Transverse colon (tissue), 4 donors: ENCODE measurements around the gene GARNL3. TPM values are rescaled to one million over a fixed set of nuclear protein-coding genes. Genes with fewer than 3 reads are reported as not detected.

Experiments used
- DNase-seq: peaks from one replicate; pipeline ENCODE4 v3.0.0-alpha.2; 2019
- H3K27ac ChIP-seq, 4 donors: fragments of 200-600 bp; sonication (generic); 2 replicates each; pipeline ENCODE4 v1.5.1; 2016 to 2018; ENCODE audit warnings: inconsistent platforms in 4 of 4
- H3K27me3 ChIP-seq: fragments of 200-600 bp; sonication (generic); 2 replicates; pipeline ENCODE4 v1.5.1; 2017; ENCODE audit warnings: inconsistent platforms
- H3K36me3 ChIP-seq, 4 donors: fragments of 200-600 bp; sonication (generic); 2 replicates each; pipeline ENCODE4 v1.5.1; 2017 to 2019; ENCODE audit warnings: inconsistent platforms in 4 of 4
- H3K4me1 ChIP-seq, 4 donors: fragments of 200-600 bp; sonication (generic); 2 replicates each; pipeline ENCODE4 v1.5.1; 2017 to 2020; ENCODE audit warnings: inconsistent platforms in 4 of 4
- H3K4me3 ChIP-seq, 4 donors: fragments of 200-600 bp; sonication (generic); 1 replicate in 1 of 4; 2 replicates in 3 of 4; pipeline versions ENCODE4 v1.5.1 to v1.6.1; 2017 to 2019; ENCODE audit warnings: inconsistent platforms in 4 of 4
- H3K9me3 ChIP-seq, 2 donors: fragments of 200-600 bp; sonication (generic); 2 replicates each; pipeline ENCODE4 v1.5.1; 2017 to 2019; ENCODE audit warnings: inconsistent platforms in 2 of 2
- CTCF ChIP-seq, 5 experiments: fragments of 200-600 bp in 3 of 5; fragments of 450-650 bp in 2 of 5; sonication (generic) in 3 of 5; IDR thresholded peaks; 1 replicate in 2 of 5; 2 replicates in 3 of 5; pipeline ENCODE4 v1.5.1; 2016 to 2017; ENCODE audit warnings: antibody characterized with exemption in 5 of 5, inconsistent platforms in 3 of 5, mild to moderate bottlenecking in 2 of 5, moderate library complexity in 1 of 5
- EP300 ChIP-seq: sonication (generic); formaldehyde crosslinking; IDR thresholded peaks from one replicate; pipeline ENCODE4 v1.6.1; 2017; ENCODE audit warnings: antibody characterized with exemption, low read depth
- POLR2A ChIP-seq: fragments of 450-650 bp; IDR thresholded peaks from one replicate; pipeline ENCODE4 v1.6.1; 2016; ENCODE audit warnings: antibody characterized with exemption, mild to moderate bottlenecking, moderate library complexity
- POLR2AphosphoS5 ChIP-seq, 3 donors: sonication (generic); formaldehyde crosslinking; IDR thresholded peaks; one replicate each; pipeline ENCODE4 v1.6.1; 2016; ENCODE audit warnings: antibody characterized with exemption in 3 of 3
- WGBS, 2 donors: methylation state at CpG; one replicate each; pipeline ENCODE4 v1.1.5; 2018; ENCODE audit warnings: low coverage in 1 of 2; 5-methylcytosine and 5-hydroxymethylcytosine counted together
- in situ Hi-C, 4 donors: fragments of 200-750 bp; cut with MboI; loops; one replicate each; pipeline versions ENCODE4 v1.15.0 to v1.15.1; 2017; ENCODE audit warnings: low sequenced_read_pairs in 3 of 4, low pct_ligation_motif_present in 1 of 4, low pct_unique_long_range_greater_than_20kb in 1 of 4
- intact Hi-C: fragments of 100-400 bp; cut with DNase I; formaldehyde crosslinking; loops from one replicate; pipeline ENCODE4 v1.15.1; 2023; ENCODE audit warnings: low total_unique reads
- total RNA-seq, 4 donors: library from RNA; depleted of rRNA; stranded (reverse); fragments of >200 nt; gene quantifications; one replicate each; pipeline ENCODE4 v1.1.0, GENCODE V29; 2016

Gene GARNL3
- total RNA-seq, 4 donors from 2014 or later: 6.0 to 19.5 (median 11.8) TPM

GRCh38 chr9:127369428-127369827, 104.9 kb downstream of the GARNL3 start:
- TF ChIP-seq POLR2A (no peak), EP300 (no peak), CTCF (IDR thresholded peaks at IDR 0.05) (no peak), POLR2AphosphoS5 (IDR thresholded peaks at IDR 0.05) (no peak)
- 89 to 96% methylated on average over 7 to 8 of the region's 8 CpGs for WGBS, 2 donors
- H3K27ac ChIP-seq: no peak overlapping the region
- no peak for DNase-seq
- no peaks in the 10 kb centered on the region for H3K27me3 ChIP-seq
- peaks cover 0 to 3% (median 0%) of the 10 kb centered on the region in 4 donors for H3K4me1 ChIP-seq
- intact Hi-C loops: no loop called here
- in situ Hi-C loops: no loop called here
- H3K4me3 ChIP-seq: no peak overlapping the region
- H3K36me3 ChIP-seq: no peaks in the 10 kb centered on the region
- H3K9me3 ChIP-seq: no peaks in the 10 kb centered on the region

GRCh38 chr9:127370147-127370579, 105.6 kb downstream of the GARNL3 start:
- intact Hi-C loops (no loop called here), in situ Hi-C loops (no loop called here)
- Histone ChIP-seq H3K9me3 (no peaks in the 10 kb centered on the region), H3K4me3 (no peak overlapping the region), H3K36me3 (no peaks in the 10 kb centered on the region), H3K4me1 (peaks cover 0 to 3% (median 0%) of the 10 kb centered on the region in 4 donors), H3K27me3 (no peaks in the 10 kb centered on the region), H3K27ac (no peak overlapping the region)
- TF ChIP-seq CTCF (IDR thresholded peaks at IDR 0.05): no peak
- TF ChIP-seq POLR2A: no peak
- TF ChIP-seq POLR2AphosphoS5 (IDR thresholded peaks at IDR 0.05): no peak
- no peak for TF ChIP-seq EP300
- 68 to 83% methylated on average over 1 to 7 of the region's 7 CpGs for WGBS, 2 donors
- no peak for DNase-seq

GRCh38 chr9:127370672-127371648, 106.4 kb downstream of the GARNL3 start:
- intact Hi-C loops (no loop called here), in situ Hi-C loops (no loop called here)
- DNase-seq: no peak
- no peaks in the 10 kb centered on the region for H3K9me3 ChIP-seq
- H3K4me3 ChIP-seq: no peak overlapping the region
- no peaks in the 10 kb centered on the region for H3K27me3 ChIP-seq
- H3K4me1 ChIP-seq: peaks cover 0 to 3% (median 0%) of the 10 kb centered on the region in 4 donors
- 65% methylated on average over 13 of the region's 13 CpGs for WGBS, 2 donors
- H3K27ac ChIP-seq: no peak overlapping the region
- TF ChIP-seq POLR2AphosphoS5 (IDR thresholded peaks at IDR 0.05) (no peak), CTCF (IDR thresholded peaks at IDR 0.05) (no peak), POLR2A (no peak), EP300 (no peak)
- no peaks in the 10 kb centered on the region for H3K36me3 ChIP-seq

GRCh38 chr9:127380479-127380878, 115.9 kb downstream of the GARNL3 start:
- WGBS, 2 donors: 89 to 93% methylated on average over 3 of the region's 3 CpGs
- Histone ChIP-seq H3K27me3 (no peaks in the 10 kb centered on the region), H3K36me3 (no peaks in the 10 kb centered on the region), H3K4me3 (no peak overlapping the region), H3K9me3 (peaks cover 0 to 5% of the 10 kb centered on the region in 2 donors), H3K4me1 (no peaks in the 10 kb centered on the region), H3K27ac (no peak overlapping the region)
- no peak for DNase-seq
- intact Hi-C loops (no loop called here), in situ Hi-C loops (no loop called here)
- TF ChIP-seq POLR2A (no peak), EP300 (no peak), CTCF (IDR thresholded peaks at IDR 0.05) (no peak), POLR2AphosphoS5 (IDR thresholded peaks at IDR 0.05) (no peak)
